NCI-H2196 treated with DMSO at 0.1 percent for 48 hours (cell line): Measurements from ENCODE around the gene NOX4.
"Not testable (repeated sequence)": the region's sequence is repeated elsewhere in the genome, so short reads cannot be mapped to it uniquely, and the experiment has no call there.

Source experiments
- DNase-seq: peaks from one replicate; lab custom pipeline; 2025; ENCODE audit not compliant: unreplicated experiment; lab: John Stamatoyannopoulos, UW

NOX4 gene

GRCh38 chr11:89387501-89387900 lies 103.7 kb downstream of the NOX4 start:
- not testable (repeated sequence) for DNase-seq

- DNase-seq = not testable (repeated sequence)
These were observed 108.2 kb downstream of the NOX4 start for GRCh38 chr11:89382986-89383385.

GRCh38 chr11:89381094-89381493 lies 110.1 kb downstream of the NOX4 start:
- DNase-seq = no peak

GRCh38 chr11:89379976-89380771 lies 111.0 kb downstream of the NOX4 start:
- DNase-seq = not testable (repeated sequence)

GRCh38 chr11:89378986-89379385 lies 112.2 kb downstream of the NOX4 start:
- DNase-seq = not testable (repeated sequence)

GRCh38 chr11:89369356-89369755 lies 121.8 kb downstream of the NOX4 start:
- DNase-seq = not testable (repeated sequence)

GRCh38 chr11:89364856-89365255 lies 126.3 kb downstream of the NOX4 start:
- not testable (repeated sequence) for DNase-seq

- no peak for DNase-seq
These were observed 129.4 kb downstream of the NOX4 start for GRCh38 chr11:89361734-89362133.

GRCh38 chr11:89359208-89359607 lies 132.0 kb downstream of the NOX4 start:
- DNase-seq = not testable (repeated sequence)

GRCh38 chr11:89358761-89359160 lies 132.4 kb downstream of the NOX4 start:
- DNase-seq = no peak

GRCh38 chr11:89355646-89356045 lies 135.5 kb downstream of the NOX4 start:
- DNase-seq = no peak

GRCh38 chr11:89354513-89354912 lies 136.7 kb downstream of the NOX4 start:
- DNase-seq = not testable (repeated sequence)

GRCh38 chr11:89347071-89347470 lies 144.1 kb downstream of the NOX4 start:
- DNase-seq = no peak

GRCh38 chr11:89346601-89347000 lies 144.6 kb downstream of the NOX4 start:
- no peak for DNase-seq

- not testable (repeated sequence) for DNase-seq
These were observed 148.1 kb downstream of the NOX4 start for GRCh38 chr11:89342880-89343572.

- not testable (repeated sequence) for DNase-seq
These were observed 150.7 kb downstream of the NOX4 start for GRCh38 chr11:89340450-89340849.

- not testable (repeated sequence) for DNase-seq
These were observed 153.1 kb downstream of the NOX4 start for GRCh38 chr11:89338073-89338472.

- DNase-seq = not testable (repeated sequence)
These were observed 154.0 kb downstream of the NOX4 start for GRCh38 chr11:89337100-89337650.

- DNase-seq = not testable (repeated sequence)
These were observed 157.5 kb downstream of the NOX4 start for GRCh38 chr11:89333704-89334103.

GRCh38 chr11:89331940-89332339 lies 159.2 kb downstream of the NOX4 start:
- not testable (repeated sequence) for DNase-seq

- no peak for DNase-seq
These were observed 163.3 kb downstream of the NOX4 start for GRCh38 chr11:89327885-89328284.

- DNase-seq = no peak
These were observed 169.8 kb downstream of the NOX4 start for GRCh38 chr11:89321401-89321800.
